ENCODE data around the gene SYT13.

Gene SYT13

GRCh38 chr11:45216031-45216430, 70.1 kb downstream of the SYT13 start:
- ATAC-seq (no peak), DNase-seq (no peak)

- no peak for DNase-seq
- ATAC-seq = no peak
Observed at GRCh38 chr11:45215098-45215865, 70.9 kb downstream of the SYT13 start.

GRCh38 chr11:45213717-45214116, 72.4 kb downstream of the SYT13 start:
- ATAC-seq (no peak), DNase-seq (no peak)

- no peak for ATAC-seq
Observed at GRCh38 chr11:45213316-45213665, 72.8 kb downstream of the SYT13 start.

GRCh38 chr11:45212566-45213315, 73.4 kb downstream of the SYT13 start:
- DNase-seq (no peak), ATAC-seq (no peak)

More at GRCh38 chr11:45213316-45213665, 72.8 kb downstream of the SYT13 start:
- no peak for DNase-seq

GRCh38 chr11:45211732-45212131, 74.4 kb downstream of the SYT13 start:
- no peak for ATAC-seq

GRCh38 chr11:45210846-45211245, 75.3 kb downstream of the SYT13 start:
- ATAC-seq = no peak
- no peak for DNase-seq

More at GRCh38 chr11:45211732-45212131, 74.4 kb downstream of the SYT13 start:
- DNase-seq = no peak

- no peak for DNase-seq
Observed at GRCh38 chr11:45209891-45210699, 76.0 kb downstream of the SYT13 start.

GRCh38 chr11:45209000-45209879, 76.9 kb downstream of the SYT13 start:
- no peak for DNase-seq
- ATAC-seq = no peak

More at GRCh38 chr11:45209891-45210699, 76.0 kb downstream of the SYT13 start:
- no peak for ATAC-seq

GRCh38 chr11:45208135-45208534, 78.0 kb downstream of the SYT13 start:
- no peak for ATAC-seq
- no peak for DNase-seq

GRCh38 chr11:45205978-45206377, 80.2 kb downstream of the SYT13 start:
- DNase-seq = no peak
- ATAC-seq = no peak

- ATAC-seq = no peak
Observed at GRCh38 chr11:45204761-45205160, 81.4 kb downstream of the SYT13 start.

GRCh38 chr11:45193695-45194094, 92.4 kb downstream of the SYT13 start:
- DNase-seq (no peak), ATAC-seq (no peak)

More at GRCh38 chr11:45204761-45205160, 81.4 kb downstream of the SYT13 start:
- DNase-seq = no peak

Measured in stimulated activated naive CD8-positive, alpha-beta T cell treated with anti-CD3 and anti-CD28 coated beads, Interleukin-15, Interleukin-2, amounts not matched to agents 100 U/mL and 50 U/mL, for 24 hours (primary cell).